HEK293 (cell line): ENCODE data around the gene SEMA4B.

Experiments
- KLF8 ChIP-seq: fragments of 450-650 bp; formaldehyde crosslinking; IDR thresholded peaks from 2 replicates; pipeline ENCODE4 v1.5.1; 2016; ENCODE audit warnings: missing biosample characterization, missing genetic modification characterization
- YY1 ChIP-seq: fragments of 450-650 bp; formaldehyde crosslinking; IDR thresholded peaks from 2 replicates; pipeline ENCODE4 v1.5.1; 2018; ENCODE audit warnings: missing biosample characterization, missing genetic modification characterization
- ZNF114 ChIP-seq: fragments of 450-650 bp; formaldehyde crosslinking; IDR thresholded peaks from 2 replicates; pipeline ENCODE4 v1.5.0; 2017; ENCODE audit warnings: missing biosample characterization, missing genetic modification characterization
- ZNF830 ChIP-seq: fragments of 450-650 bp; IDR thresholded peaks from 2 replicates; pipeline ENCODE4 v1.5.0; 2018; ENCODE audit warnings: missing biosample characterization, missing genetic modification characterization, low read depth, mild to moderate bottlenecking, moderate library complexity
- TF ChIP-seq, protein P1 (sequence below): fragments of 450-650 bp; formaldehyde crosslinking; IDR thresholded peaks from 2 replicates; pipeline ENCODE4 v1.5.1; 2016; ENCODE audit warnings: missing biosample characterization, missing genetic modification characterization
- TF ChIP-seq, protein P2 (sequence below): fragments of 450-650 bp; formaldehyde crosslinking; IDR thresholded peaks from 2 replicates; pipeline ENCODE4 v1.5.1; 2016; ENCODE audit warnings: missing biosample characterization, missing genetic modification characterization
- TF ChIP-seq, protein P3 (sequence below): fragments of 450-650 bp; formaldehyde crosslinking; IDR thresholded peaks from 2 replicates; pipeline ENCODE4 v1.5.1; 2016; ENCODE audit warnings: missing biosample characterization, missing genetic modification characterization

DNA sequence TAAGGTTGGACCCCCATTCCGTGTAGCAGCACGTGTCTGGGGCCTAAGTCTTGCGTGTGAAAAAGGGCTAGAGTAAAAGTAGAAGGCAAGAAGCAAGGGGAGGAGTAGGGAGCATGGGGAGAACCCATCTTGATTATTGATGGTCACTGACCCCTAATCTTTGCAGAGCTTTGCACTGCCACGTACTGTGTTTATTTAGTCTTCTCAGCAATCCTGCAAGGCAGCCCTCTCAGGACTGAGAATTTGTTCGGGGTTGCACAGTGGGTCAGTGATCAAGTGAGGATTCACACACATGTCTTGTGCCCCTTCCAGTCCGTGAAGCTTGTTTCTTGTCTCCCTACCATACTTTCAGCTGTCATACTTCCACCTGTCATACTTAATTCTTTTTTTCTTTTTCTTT is 7.2 kb downstream of the SEMA4B start:
- TF ChIP-seq, protein P1, sequence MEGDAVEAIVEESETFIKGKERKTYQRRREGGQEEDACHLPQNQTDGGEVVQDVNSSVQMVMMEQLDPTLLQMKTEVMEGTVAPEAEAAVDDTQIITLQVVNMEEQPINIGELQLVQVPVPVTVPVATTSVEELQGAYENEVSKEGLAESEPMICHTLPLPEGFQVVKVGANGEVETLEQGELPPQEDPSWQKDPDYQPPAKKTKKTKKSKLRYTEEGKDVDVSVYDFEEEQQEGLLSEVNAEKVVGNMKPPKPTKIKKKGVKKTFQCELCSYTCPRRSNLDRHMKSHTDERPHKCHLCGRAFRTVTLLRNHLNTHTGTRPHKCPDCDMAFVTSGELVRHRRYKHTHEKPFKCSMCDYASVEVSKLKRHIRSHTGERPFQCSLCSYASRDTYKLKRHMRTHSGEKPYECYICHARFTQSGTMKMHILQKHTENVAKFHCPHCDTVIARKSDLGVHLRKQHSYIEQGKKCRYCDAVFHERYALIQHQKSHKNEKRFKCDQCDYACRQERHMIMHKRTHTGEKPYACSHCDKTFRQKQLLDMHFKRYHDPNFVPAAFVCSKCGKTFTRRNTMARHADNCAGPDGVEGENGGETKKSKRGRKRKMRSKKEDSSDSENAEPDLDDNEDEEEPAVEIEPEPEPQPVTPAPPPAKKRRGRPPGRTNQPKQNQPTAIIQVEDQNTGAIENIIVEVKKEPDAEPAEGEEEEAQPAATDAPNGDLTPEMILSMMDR (tag by site-specific recombination): no peak
- TF ChIP-seq YY1 (tag by site-specific recombination) (no peak), ZNF114 (no peak), KLF8 (tag by site-specific recombination) (no peak), ZNF830 (no peak)
- TF ChIP-seq, protein P2, sequence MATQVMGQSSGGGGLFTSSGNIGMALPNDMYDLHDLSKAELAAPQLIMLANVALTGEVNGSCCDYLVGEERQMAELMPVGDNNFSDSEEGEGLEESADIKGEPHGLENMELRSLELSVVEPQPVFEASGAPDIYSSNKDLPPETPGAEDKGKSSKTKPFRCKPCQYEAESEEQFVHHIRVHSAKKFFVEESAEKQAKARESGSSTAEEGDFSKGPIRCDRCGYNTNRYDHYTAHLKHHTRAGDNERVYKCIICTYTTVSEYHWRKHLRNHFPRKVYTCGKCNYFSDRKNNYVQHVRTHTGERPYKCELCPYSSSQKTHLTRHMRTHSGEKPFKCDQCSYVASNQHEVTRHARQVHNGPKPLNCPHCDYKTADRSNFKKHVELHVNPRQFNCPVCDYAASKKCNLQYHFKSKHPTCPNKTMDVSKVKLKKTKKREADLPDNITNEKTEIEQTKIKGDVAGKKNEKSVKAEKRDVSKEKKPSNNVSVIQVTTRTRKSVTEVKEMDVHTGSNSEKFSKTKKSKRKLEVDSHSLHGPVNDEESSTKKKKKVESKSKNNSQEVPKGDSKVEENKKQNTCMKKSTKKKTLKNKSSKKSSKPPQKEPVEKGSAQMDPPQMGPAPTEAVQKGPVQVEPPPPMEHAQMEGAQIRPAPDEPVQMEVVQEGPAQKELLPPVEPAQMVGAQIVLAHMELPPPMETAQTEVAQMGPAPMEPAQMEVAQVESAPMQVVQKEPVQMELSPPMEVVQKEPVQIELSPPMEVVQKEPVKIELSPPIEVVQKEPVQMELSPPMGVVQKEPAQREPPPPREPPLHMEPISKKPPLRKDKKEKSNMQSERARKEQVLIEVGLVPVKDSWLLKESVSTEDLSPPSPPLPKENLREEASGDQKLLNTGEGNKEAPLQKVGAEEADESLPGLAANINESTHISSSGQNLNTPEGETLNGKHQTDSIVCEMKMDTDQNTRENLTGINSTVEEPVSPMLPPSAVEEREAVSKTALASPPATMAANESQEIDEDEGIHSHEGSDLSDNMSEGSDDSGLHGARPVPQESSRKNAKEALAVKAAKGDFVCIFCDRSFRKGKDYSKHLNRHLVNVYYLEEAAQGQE (tag by site-specific recombination): no peak
- TF ChIP-seq, protein P3, sequence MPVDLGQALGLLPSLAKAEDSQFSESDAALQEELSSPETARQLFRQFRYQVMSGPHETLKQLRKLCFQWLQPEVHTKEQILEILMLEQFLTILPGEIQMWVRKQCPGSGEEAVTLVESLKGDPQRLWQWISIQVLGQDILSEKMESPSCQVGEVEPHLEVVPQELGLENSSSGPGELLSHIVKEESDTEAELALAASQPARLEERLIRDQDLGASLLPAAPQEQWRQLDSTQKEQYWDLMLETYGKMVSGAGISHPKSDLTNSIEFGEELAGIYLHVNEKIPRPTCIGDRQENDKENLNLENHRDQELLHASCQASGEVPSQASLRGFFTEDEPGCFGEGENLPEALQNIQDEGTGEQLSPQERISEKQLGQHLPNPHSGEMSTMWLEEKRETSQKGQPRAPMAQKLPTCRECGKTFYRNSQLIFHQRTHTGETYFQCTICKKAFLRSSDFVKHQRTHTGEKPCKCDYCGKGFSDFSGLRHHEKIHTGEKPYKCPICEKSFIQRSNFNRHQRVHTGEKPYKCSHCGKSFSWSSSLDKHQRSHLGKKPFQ: no peak
